Right atrium auricular region (tissue), 2 donors: ENCODE measurements around the gene HHLA2. TPM values are rescaled to one million over a fixed set of nuclear protein-coding genes. Genes with fewer than 3 reads are reported as not detected.

ENCODE experiments used
- DNase-seq: peaks from one replicate; pipeline ENCODE4 v3.0.0-alpha.2; 2019; ENCODE audit warnings: low spot score
- H3K27ac ChIP-seq, 2 donors: fragments of 200-600 bp; sonication (generic); 1 replicate in 1 of 2; 2 replicates in 1 of 2; pipeline ENCODE4 v1.5.1; 2016 to 2019
- H3K27me3 ChIP-seq, 2 donors: fragments of 200-600 bp; sonication (generic); one replicate each; pipeline versions ENCODE4 v1.5.1 to v1.6.0; 2017 to 2019
- H3K36me3 ChIP-seq: fragments of 200-600 bp; sonication (generic); one replicate; pipeline ENCODE4 v1.5.1; 2016
- H3K4me1 ChIP-seq, 2 donors: fragments of 200-600 bp; sonication (generic); one replicate each; pipeline versions ENCODE4 v1.5.1 to v1.6.0; 2017 to 2019
- H3K4me3 ChIP-seq, 2 donors: fragments of 200-600 bp; sonication (generic); 1 replicate in 1 of 2; 2 replicates in 1 of 2; pipeline ENCODE4 v1.5.1; 2017 to 2019; ENCODE audit warnings: mild to moderate bottlenecking in 1 of 2, moderate library complexity in 1 of 2
- H3K9me3 ChIP-seq, 2 donors: fragments of 200-600 bp; sonication (generic); one replicate each; pipeline ENCODE4 v1.5.1; 2019
- total RNA-seq, 2 donors: library from RNA; depleted of rRNA; stranded (reverse); fragments of >200 nt; gene quantifications; one replicate each; pipeline ENCODE4 v1.1.0, GENCODE V29; 2016
- TF ChIP-seq, protein P1 (sequence below), 2 donors: fragments of 200-600 bp; sonication (generic); IDR thresholded peaks; one replicate each; pipeline ENCODE4 v1.5.1; 2019; ENCODE audit warnings: antibody characterized with exemption in 2 of 2

Gene HHLA2
- total RNA-seq, 2 donors from 2014 or later: not detected

DNA sequence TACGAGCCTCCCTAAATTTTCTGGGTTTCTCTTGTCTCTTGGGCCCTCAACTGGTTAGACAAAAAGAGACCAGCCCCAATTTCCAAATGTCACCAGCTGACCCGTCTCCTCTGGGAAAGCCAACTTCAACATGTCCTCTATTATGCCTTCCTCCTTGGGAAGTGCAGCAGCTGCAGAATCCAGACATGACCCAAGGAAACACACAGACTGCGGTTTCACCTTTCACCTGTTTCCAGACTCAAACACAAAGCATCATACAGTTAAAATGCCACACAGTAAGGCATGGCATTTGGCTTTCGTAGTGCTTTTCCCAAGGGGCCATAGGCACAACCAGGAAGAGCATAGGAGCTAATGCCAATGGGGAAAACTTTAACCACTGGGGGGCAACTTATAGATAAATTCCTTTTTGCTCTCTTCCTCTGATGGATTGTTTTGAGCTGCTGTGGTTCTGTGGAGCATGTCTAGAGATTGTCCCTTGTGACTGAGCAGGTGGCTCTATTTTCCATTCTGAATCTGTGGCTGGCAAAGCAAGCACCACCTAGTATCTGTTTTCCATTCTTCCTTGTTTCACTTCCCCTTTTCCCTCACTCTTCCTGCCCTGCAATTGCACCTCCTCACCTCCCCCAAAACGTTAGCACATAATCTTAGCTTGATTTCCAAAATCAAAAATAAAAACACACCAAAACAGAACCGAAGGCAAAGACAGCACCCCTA lies 49.3 kb downstream of the HHLA2 start:
- Histone ChIP-seq H3K27me3 (no peaks in the 10 kb centered on the region), H3K4me3 (no peak overlapping the region), H3K27ac (no peak overlapping the region), H3K9me3 (no peaks in the 10 kb centered on the region), H3K36me3 (no peaks in the 10 kb centered on the region), H3K4me1 (no peaks in the 10 kb centered on the region)
- TF ChIP-seq, protein P1, sequence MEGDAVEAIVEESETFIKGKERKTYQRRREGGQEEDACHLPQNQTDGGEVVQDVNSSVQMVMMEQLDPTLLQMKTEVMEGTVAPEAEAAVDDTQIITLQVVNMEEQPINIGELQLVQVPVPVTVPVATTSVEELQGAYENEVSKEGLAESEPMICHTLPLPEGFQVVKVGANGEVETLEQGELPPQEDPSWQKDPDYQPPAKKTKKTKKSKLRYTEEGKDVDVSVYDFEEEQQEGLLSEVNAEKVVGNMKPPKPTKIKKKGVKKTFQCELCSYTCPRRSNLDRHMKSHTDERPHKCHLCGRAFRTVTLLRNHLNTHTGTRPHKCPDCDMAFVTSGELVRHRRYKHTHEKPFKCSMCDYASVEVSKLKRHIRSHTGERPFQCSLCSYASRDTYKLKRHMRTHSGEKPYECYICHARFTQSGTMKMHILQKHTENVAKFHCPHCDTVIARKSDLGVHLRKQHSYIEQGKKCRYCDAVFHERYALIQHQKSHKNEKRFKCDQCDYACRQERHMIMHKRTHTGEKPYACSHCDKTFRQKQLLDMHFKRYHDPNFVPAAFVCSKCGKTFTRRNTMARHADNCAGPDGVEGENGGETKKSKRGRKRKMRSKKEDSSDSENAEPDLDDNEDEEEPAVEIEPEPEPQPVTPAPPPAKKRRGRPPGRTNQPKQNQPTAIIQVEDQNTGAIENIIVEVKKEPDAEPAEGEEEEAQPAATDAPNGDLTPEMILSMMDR (IDR thresholded peaks at IDR 0.05): no peak
- DNase-seq: no peak

DNA sequence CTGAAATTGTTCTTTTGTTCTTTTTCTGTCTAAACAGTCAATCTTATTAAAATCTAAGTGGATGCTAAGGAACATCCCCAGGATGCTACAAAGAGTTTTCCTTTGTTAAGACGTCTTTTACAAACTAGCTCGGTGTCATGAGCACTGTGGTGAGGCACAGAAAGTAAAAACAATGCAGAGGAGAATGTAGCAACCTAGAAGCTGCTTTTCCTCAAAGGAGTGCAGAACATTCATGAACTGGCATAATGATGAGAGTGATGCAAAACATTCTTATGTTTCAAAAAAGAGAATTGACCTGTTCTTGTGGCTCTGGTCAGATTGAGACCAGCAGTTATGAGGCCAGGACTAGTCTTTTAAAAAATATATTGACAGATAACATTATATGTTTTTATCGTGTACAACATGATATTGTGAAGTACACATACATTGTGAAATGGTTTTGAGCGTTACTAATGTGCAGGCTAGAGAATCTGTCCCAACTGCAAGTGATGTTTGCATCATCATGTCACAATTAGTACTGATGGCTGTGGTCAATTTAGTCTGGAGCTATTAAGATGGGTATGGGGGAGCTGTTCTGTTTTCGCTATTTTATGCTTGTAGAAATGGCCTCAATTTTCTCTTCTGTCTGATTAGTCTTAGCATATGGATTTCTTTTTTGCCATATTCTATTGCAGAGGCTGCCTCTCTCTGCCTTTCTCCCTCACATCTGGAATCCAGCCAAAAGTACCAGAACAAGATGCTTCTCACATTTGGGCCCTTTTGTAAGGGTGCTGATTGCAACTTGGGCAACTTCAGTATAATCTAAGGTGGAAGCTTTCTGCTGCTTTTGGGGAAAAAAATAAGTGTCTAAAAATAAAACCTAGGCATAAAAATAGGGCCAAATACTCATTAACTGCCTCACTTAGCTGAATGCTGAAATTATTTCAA lies 50.2 kb downstream of the HHLA2 start:
- no peak for DNase-seq
- TF ChIP-seq, protein P1 (IDR thresholded peaks at IDR 0.05): no peak
- no peak overlapping the region for H3K27ac ChIP-seq
- H3K4me3 ChIP-seq: no peak overlapping the region
- H3K9me3 ChIP-seq: no peaks in the 10 kb centered on the region
- H3K27me3 ChIP-seq: no peaks in the 10 kb centered on the region
- no peaks in the 10 kb centered on the region for H3K4me1 ChIP-seq
- no peaks in the 10 kb centered on the region for H3K36me3 ChIP-seq

DNA sequence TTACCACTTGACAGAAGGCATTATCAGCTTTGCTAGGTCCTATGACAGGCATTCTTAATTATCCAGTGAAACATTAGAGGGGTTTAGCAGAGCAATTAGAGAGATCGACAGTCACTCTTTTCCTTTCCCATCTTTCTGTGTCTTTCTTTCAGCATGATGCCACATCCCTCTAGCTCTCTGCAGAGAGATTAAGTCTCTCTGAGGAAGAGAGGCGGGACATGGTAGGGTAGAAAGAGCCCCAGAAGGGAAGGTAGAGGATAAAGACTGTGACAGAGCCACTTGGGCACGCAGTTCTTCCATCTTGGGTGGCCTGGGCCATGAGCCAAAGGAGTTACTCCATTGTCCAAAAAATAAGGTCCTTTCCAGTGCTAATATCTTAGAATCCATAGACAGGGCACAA lies 55.8 kb downstream of the HHLA2 start:
- H3K36me3 ChIP-seq: no peaks in the 10 kb centered on the region
- TF ChIP-seq, protein P1 (IDR thresholded peaks at IDR 0.05): no peak
- DNase-seq: no peak
- H3K27ac ChIP-seq: no peak overlapping the region
- no peaks in the 10 kb centered on the region for H3K27me3 ChIP-seq
- no peaks in the 10 kb centered on the region for H3K4me1 ChIP-seq
- no peaks in the 10 kb centered on the region for H3K9me3 ChIP-seq
- H3K4me3 ChIP-seq: no peak overlapping the region

DNA sequence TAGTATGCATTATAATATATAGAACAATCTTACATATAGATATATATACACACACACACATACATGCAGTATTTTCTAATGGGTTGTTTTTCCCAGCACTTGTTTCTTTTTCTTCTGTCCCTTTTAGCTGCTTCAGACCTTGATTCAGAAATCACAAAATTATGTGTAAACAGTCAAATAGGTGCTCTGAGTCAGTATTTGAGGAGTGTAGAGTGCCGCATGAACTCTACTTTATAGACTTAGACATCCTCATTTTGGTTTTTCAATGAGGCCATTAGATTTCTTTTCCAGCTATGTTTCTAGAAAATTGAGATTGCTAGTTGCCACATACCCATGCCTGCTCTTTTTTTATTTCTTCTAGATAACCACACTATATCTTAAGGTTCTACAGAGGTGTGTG lies 58.2 kb downstream of the HHLA2 start:
- Histone ChIP-seq H3K4me1 (no peaks in the 10 kb centered on the region), H3K4me3 (no peak overlapping the region), H3K27ac (no peak overlapping the region), H3K27me3 (no peaks in the 10 kb centered on the region), H3K36me3 (no peaks in the 10 kb centered on the region), H3K9me3 (no peaks in the 10 kb centered on the region)
- TF ChIP-seq, protein P1 (IDR thresholded peaks at IDR 0.05): no peak
- no peak for DNase-seq

DNA sequence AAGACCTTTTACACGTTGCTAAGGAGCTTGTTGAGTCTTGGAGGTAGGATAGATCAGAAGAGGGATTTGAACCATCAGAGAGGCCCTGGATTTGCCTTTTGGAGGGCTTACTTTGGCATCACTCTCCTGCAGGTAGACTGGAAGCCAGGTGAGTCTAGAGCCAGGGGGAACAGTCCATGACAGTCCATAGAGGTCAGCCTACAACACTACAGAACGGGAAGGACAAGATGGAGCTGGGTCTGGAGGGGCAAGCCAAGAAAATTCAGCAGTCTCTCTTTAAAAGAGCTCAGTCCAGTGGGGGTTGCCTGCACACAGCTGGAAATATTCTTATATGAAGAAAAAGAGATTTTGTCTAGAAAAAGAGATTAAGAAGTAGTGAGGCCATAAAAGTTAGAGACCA lies 60.7 kb downstream of the HHLA2 start:
- Histone ChIP-seq H3K4me1 (no peaks in the 10 kb centered on the region), H3K27me3 (no peaks in the 10 kb centered on the region), H3K4me3 (no peak overlapping the region), H3K27ac (no peak overlapping the region), H3K9me3 (no peaks in the 10 kb centered on the region), H3K36me3 (no peaks in the 10 kb centered on the region)
- no peak for DNase-seq
- TF ChIP-seq, protein P1 (IDR thresholded peaks at IDR 0.05): no peak
